ENCODE measurements around the gene HTR3E.

- TF ChIP-seq, protein P1, sequence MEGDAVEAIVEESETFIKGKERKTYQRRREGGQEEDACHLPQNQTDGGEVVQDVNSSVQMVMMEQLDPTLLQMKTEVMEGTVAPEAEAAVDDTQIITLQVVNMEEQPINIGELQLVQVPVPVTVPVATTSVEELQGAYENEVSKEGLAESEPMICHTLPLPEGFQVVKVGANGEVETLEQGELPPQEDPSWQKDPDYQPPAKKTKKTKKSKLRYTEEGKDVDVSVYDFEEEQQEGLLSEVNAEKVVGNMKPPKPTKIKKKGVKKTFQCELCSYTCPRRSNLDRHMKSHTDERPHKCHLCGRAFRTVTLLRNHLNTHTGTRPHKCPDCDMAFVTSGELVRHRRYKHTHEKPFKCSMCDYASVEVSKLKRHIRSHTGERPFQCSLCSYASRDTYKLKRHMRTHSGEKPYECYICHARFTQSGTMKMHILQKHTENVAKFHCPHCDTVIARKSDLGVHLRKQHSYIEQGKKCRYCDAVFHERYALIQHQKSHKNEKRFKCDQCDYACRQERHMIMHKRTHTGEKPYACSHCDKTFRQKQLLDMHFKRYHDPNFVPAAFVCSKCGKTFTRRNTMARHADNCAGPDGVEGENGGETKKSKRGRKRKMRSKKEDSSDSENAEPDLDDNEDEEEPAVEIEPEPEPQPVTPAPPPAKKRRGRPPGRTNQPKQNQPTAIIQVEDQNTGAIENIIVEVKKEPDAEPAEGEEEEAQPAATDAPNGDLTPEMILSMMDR (IDR thresholded peaks at IDR 0.05; ENCODE audit: insufficient read depth, low read length, poor library complexity, severe bottlenecking): no peak
- no peak for TF ChIP-seq EZH2phosphoT487 (conservative IDR thresholded peaks at IDR 0.05; ENCODE audit: low read length)
These were observed 34.2 kb upstream of the HTR3E start for GRCh38 chr3:184062637-184063036.
